ENCODE measurements around the gene ELN.

DNA sequence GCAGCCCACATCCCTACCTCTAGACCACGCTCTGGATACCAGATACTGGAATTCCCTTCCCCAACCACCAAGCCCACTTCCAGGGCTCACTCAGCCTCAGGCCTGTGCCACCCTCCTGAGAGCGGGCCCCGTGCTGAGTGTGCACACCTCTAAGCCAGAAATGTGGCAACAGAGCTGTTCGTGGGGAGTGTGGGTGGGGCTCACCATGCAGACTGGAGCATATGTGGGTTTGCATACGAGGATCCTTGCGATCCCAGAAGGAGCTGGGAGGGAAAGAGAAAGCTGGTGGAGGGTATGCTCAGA is 42.6 kb downstream of the ELN start:
- TF ChIP-seq, protein P1, sequence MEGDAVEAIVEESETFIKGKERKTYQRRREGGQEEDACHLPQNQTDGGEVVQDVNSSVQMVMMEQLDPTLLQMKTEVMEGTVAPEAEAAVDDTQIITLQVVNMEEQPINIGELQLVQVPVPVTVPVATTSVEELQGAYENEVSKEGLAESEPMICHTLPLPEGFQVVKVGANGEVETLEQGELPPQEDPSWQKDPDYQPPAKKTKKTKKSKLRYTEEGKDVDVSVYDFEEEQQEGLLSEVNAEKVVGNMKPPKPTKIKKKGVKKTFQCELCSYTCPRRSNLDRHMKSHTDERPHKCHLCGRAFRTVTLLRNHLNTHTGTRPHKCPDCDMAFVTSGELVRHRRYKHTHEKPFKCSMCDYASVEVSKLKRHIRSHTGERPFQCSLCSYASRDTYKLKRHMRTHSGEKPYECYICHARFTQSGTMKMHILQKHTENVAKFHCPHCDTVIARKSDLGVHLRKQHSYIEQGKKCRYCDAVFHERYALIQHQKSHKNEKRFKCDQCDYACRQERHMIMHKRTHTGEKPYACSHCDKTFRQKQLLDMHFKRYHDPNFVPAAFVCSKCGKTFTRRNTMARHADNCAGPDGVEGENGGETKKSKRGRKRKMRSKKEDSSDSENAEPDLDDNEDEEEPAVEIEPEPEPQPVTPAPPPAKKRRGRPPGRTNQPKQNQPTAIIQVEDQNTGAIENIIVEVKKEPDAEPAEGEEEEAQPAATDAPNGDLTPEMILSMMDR (IDR thresholded peaks at IDR 0.05; ENCODE audit: extremely low read depth in 1 of 2, insufficient read depth in 1 of 2, low read depth in 1 of 2, low read length in 2 of 2), result no peak
- no peak for TF ChIP-seq GATA2 (IDR thresholded peaks at IDR 0.05; ENCODE audit: insufficient read depth, insufficient read length, low read depth, low read length)
- TF ChIP-seq, protein P2, sequence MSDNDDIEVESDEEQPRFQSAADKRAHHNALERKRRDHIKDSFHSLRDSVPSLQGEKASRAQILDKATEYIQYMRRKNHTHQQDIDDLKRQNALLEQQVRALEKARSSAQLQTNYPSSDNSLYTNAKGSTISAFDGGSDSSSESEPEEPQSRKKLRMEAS (IDR thresholded peaks at IDR 0.05; ENCODE audit: insufficient read depth, insufficient read length), result no peak
- TF ChIP-seq POLR2A (IDR thresholded peaks at IDR 0.05; ENCODE audit: low read depth, low read length), result no peak
- no peak for TF ChIP-seq EZH2 (IDR thresholded peaks at IDR 0.05; ENCODE audit: borderline replicate concordance, low read depth, low read length, severe bottlenecking)
- TF ChIP-seq POLR2AphosphoS5 (IDR thresholded peaks at IDR 0.05; ENCODE audit: insufficient read depth, low read depth, low read length), result no peak
- TF ChIP-seq MYC (IDR thresholded peaks at IDR 0.05; ENCODE audit: low read depth, low read length), result no peak
- TF ChIP-seq FOS (IDR thresholded peaks at IDR 0.05; ENCODE audit: borderline replicate concordance, insufficient read depth, low read length), result no peak
- TF ChIP-seq JUN (IDR thresholded peaks at IDR 0.05; ENCODE audit: borderline replicate concordance, insufficient read depth, insufficient read length, low read depth), result no peak

All from endothelial cell of umbilical vein (primary cell).